Measurements from ENCODE around the gene TRIM14. TPM values are rescaled to one million over a fixed set of nuclear protein-coding genes. Genes with fewer than 3 reads are reported as not detected.

The TRIM14 gene, protein sequence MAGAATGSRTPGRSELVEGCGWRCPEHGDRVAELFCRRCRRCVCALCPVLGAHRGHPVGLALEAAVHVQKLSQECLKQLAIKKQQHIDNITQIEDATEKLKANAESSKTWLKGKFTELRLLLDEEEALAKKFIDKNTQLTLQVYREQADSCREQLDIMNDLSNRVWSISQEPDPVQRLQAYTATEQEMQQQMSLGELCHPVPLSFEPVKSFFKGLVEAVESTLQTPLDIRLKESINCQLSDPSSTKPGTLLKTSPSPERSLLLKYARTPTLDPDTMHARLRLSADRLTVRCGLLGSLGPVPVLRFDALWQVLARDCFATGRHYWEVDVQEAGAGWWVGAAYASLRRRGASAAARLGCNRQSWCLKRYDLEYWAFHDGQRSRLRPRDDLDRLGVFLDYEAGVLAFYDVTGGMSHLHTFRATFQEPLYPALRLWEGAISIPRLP
- total RNA-seq, result 10 to 100 TPM in 3 of 4 donors, 1 to 10 TPM in 1; 7.5 to 12.5 (median 10.5) TPM

GRCh38 chr9:98118640-98119601, at the start of gene TRIM14:
Gene TRIM14 (minus strand): TSS chr9:98119222. CDS start chr9:98119188, 34 bp downstream.
- 4 to 27% methylated on average over 3 to 14 of the region's 71 CpGs for WGBS, 2 donors (ENCODE audit: low coverage in 1 of 2)

DNA sequence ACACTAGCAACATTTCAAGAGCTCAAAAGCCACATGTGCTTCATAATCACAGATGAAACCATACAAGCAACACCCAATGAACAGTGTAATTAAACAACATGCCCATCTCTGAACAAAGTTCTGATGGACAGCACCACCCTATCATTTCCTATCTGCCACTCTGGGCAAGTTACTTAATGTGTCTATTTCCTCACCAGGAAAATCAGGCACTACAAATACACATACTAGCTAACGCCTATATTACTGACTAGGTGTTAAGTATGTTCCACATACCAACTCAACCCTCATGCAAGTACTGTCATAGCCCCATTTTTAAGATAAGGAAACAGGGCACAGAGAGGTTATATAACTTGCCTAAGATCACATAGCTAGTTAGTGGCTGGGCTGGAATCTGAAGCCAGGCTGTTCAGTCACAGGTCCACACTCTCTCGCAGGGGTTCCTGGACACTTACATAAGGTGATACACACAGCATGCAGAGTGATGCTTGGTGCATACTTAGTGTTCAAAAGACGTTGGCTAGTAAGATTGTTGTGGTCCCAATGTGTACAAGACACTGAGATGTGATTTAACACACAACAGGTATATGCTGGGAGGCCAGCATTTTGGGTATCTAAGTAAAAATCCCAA, 49.2 kb upstream of the TRIM14 start:
- H3K36me3 ChIP-seq, result no peaks in the 10 kb centered on the region
- WGBS, 2 donors (ENCODE audit: low coverage in 1 of 2), result 67 to 69% methylated on average over 1 to 3 of the region's 3 CpGs
- H3K9me3 ChIP-seq, result no peaks in the 10 kb centered on the region
- no peaks in the 10 kb centered on the region for H3K4me1 ChIP-seq
- H3K27ac ChIP-seq, result no peak overlapping the region
- ATAC-seq, result no peak
- peaks cover 10% of the 10 kb centered on the region for H3K27me3 ChIP-seq
- no peak overlapping the region for H3K4me3 ChIP-seq
- TF ChIP-seq, protein P1, sequence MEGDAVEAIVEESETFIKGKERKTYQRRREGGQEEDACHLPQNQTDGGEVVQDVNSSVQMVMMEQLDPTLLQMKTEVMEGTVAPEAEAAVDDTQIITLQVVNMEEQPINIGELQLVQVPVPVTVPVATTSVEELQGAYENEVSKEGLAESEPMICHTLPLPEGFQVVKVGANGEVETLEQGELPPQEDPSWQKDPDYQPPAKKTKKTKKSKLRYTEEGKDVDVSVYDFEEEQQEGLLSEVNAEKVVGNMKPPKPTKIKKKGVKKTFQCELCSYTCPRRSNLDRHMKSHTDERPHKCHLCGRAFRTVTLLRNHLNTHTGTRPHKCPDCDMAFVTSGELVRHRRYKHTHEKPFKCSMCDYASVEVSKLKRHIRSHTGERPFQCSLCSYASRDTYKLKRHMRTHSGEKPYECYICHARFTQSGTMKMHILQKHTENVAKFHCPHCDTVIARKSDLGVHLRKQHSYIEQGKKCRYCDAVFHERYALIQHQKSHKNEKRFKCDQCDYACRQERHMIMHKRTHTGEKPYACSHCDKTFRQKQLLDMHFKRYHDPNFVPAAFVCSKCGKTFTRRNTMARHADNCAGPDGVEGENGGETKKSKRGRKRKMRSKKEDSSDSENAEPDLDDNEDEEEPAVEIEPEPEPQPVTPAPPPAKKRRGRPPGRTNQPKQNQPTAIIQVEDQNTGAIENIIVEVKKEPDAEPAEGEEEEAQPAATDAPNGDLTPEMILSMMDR (IDR thresholded peaks at IDR 0.05), result no peak
- TF ChIP-seq POLR2A (IDR thresholded peaks at IDR 0.05), result no peak
- no peak for TF ChIP-seq EP300 (IDR thresholded peaks at IDR 0.05)
- TF ChIP-seq POLR2AphosphoS5 (IDR thresholded peaks at IDR 0.05), result no peak

More at GRCh38 chr9:98118640-98119601, at the start of gene TRIM14:
- H3K27ac ChIP-seq, result peak within 1 kb of the TSS in 3 of 4 donors; percentile 56 to 76 (median 67)
- peak in 1 of 2 donors; percentile 21 for TF ChIP-seq POLR2A (IDR thresholded peaks at IDR 0.05)
- no peak for TF ChIP-seq POLR2AphosphoS5 (IDR thresholded peaks at IDR 0.05)
- TF ChIP-seq, protein P1 (IDR thresholded peaks at IDR 0.05), result peak in 1 of 4 experiments; percentile 26
- ATAC-seq, result peak; percentile 70
- no peaks in the 10 kb centered on the region for H3K36me3 ChIP-seq
- H3K27me3 ChIP-seq, result no peaks in the 10 kb centered on the region
- peaks cover 0 to 17% (median 0%) of the 10 kb centered on the region in 3 donors for H3K4me1 ChIP-seq
- peak within 1 kb of the TSS; percentile 59 to 75 for H3K4me3 ChIP-seq
- H3K9me3 ChIP-seq, result no peaks in the 10 kb centered on the region

DNA sequence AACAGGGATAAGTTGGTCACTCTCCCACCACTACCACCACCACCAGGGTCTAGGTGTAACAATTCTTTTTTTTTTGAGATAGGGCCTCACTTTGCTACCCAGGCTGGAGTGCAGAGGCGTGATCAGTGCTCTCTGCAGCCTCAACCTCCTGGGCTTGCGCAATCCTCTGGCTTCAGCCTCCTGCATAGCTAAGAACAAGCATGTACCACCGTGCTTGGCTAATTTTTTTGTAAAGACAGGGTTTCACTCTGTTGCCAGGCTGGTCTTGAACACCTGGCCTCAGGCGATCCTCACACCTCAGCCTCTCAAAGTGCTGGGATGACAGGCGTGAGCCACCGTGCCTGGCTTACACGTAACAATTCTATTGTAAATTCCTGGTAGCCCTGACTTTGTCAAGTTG, 45.9 kb upstream of the TRIM14 start:
- no peaks in the 10 kb centered on the region for H3K9me3 ChIP-seq
- no peak overlapping the region for H3K4me3 ChIP-seq
- 86 to 92% methylated on average over 4 to 7 of the region's 7 CpGs for WGBS, 2 donors (ENCODE audit: low coverage in 1 of 2)
- H3K27ac ChIP-seq, result no peak overlapping the region
- no peaks in the 10 kb centered on the region for H3K4me1 ChIP-seq
- H3K27me3 ChIP-seq, result no peaks in the 10 kb centered on the region
- TF ChIP-seq POLR2AphosphoS5 (IDR thresholded peaks at IDR 0.05) (no peak), POLR2A (IDR thresholded peaks at IDR 0.05) (no peak), EP300 (IDR thresholded peaks at IDR 0.05) (no peak)
- TF ChIP-seq, protein P1 (IDR thresholded peaks at IDR 0.05), result no peak
- H3K36me3 ChIP-seq, result no peaks in the 10 kb centered on the region
- no peak for ATAC-seq

DNA sequence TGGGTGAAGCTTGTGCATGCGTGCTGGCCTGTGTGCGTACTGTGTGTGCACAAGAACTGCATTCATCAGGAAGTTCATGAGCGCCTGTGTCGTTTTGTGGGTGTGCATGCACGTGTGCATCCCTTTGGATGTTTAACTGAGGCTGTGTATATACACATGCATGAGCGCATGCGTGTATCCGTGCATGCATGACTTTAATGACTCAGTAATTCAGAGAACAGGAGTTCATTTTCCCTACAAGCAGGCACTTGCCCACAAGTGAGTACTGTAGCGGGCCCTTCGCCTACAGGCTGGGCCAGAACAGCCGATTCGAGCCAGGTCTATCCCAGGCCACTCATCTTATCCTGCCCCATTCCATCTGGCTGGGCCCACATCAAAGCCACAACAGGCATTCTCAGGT, 43.6 kb upstream of the TRIM14 start:
- 97% methylated on average over 7 of the region's 12 CpGs; no CpG with 5 or more reads in 1 of the 2 donors for WGBS, 2 donors (ENCODE audit: low coverage in 1 of 2)
- no peak for ATAC-seq
- no peak for TF ChIP-seq POLR2A (IDR thresholded peaks at IDR 0.05)
- TF ChIP-seq EP300 (IDR thresholded peaks at IDR 0.05), result no peak
- no peak for TF ChIP-seq POLR2AphosphoS5 (IDR thresholded peaks at IDR 0.05)
- TF ChIP-seq, protein P1 (IDR thresholded peaks at IDR 0.05), result no peak

More for the DNA sequence above, 43.6 kb upstream of the TRIM14 start:
- Histone ChIP-seq H3K27me3 (no peaks in the 10 kb centered on the region), H3K27ac (no peak overlapping the region), H3K36me3 (no peaks in the 10 kb centered on the region), H3K9me3 (no peaks in the 10 kb centered on the region), H3K4me1 (no peaks in the 10 kb centered on the region), H3K4me3 (no peak overlapping the region)

Measured in gastroesophageal sphincter (tissue), 4 donors.